NCI-H446 (cell line): ENCODE data around the gene TAF10.
A peak's percentile ranks its signal among the peaks of the same experiment; 100 is the strongest.

ENCODE experiments used
- DNase-seq, 2 experiments: peaks; one replicate each; lab custom pipeline; 2025; lab: John Stamatoyannopoulos, UW

The TAF10 gene

DNA sequence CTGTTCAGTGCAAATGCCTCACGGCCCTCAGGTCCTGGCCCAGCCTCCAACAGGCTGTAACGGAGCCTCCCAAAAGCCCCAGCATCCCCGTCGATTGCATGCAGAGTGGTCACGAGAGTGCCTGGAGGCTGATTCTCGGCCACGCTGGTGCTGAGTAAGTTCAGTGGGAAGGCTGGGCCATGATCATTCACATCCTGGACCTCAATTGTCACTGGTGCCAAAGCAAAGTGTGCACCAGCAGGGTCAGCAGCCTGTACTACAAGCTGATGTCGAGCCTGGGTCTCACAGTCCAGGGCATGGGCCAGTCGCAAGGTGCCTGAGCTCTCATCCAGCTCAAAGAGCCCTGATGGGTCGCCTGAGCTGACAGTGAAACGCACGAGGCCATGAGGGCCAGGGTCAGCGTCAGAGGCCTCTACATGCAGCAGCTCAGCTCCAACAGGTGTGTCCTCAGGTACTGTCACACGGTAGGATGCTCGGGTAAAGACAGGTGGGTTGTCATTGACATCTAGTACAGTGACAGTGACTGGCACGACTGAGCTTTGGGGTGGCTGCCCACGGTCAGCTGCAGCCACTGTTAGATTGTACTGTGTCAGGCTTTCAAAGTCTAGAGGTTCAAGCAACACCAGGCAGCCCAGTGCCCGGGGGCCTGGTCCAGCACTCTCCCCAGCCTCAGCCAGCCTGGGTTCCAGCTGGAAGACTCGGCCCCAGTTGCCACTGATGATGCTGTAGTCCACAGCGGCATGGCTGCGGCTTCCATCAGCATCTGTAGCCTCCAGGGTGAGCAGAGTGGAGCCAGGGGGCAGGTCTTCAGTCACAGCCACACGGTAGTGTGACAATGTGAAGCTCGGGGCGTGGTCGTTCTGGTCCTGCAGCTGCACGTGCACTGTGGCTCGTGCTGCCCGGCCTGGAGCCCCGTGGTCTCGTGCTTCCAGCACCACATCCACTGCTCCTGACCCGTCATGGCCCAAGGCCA, 11.7 kb upstream of the TAF10 start:
- DNase-seq: no peak

GRCh38 chr11:6622261-6623171, 10.5 kb upstream of the TAF10 start:
- no peak for DNase-seq

GRCh38 chr11:6621711-6622211, 9.7 kb upstream of the TAF10 start:
- DNase-seq: no peak

DNA sequence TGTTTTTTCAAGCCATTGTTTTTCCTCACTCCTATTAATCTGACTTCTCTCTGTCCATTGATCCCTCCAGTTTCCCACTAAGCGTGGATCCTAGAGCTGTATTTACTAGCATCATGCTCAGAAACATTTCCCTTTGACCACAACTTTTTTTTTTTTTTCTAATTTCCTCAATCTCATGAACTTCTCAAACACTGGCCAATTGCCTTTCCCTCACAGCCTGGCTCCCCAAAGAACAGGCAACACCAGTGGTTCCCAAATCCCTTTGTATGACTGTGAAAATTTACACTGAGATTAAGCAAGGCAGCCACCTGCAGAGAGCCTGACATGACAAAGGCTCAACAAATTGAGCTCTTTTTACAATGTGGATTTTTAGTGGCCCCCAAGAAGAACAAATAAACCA, 8.6 kb upstream of the TAF10 start:
- no peak for DNase-seq

- peak; percentile 95 to 96 for DNase-seq
Observed at GRCh38 chr11:6619004-6619745, 7.2 kb upstream of the TAF10 start, which contains the start of gene TPP1. Gene TPP1 (minus strand): TSS chr11:6619422. CDS start chr11:6619400, 22 bp downstream.

GRCh38 chr11:6618117-6619003, 6.3 kb upstream of the TAF10 start:
- no peak for DNase-seq

DNA sequence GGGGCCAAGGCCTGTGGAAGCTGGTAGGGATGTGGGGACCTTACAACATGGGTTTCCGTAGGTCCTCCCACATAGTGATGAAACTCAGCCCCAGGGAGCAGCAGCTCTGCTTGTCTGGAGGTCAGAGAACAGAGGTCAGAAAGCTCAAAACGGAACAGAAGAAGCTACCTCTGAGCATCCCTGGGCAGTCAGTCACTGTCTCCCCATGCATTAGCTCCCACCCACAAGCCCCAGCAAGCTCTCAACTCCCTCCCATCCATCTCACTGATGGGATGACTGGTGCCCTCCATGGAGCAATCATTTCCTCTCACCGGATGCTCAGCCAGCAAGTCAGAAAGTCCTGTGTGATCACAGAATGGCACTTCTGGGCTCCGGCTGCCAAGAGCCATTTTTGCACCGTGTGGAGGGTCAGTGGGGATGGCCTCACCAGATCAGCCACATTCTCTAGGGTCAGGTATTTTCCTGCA, 5.3 kb upstream of the TAF10 start:
- no peak for DNase-seq

DNA sequence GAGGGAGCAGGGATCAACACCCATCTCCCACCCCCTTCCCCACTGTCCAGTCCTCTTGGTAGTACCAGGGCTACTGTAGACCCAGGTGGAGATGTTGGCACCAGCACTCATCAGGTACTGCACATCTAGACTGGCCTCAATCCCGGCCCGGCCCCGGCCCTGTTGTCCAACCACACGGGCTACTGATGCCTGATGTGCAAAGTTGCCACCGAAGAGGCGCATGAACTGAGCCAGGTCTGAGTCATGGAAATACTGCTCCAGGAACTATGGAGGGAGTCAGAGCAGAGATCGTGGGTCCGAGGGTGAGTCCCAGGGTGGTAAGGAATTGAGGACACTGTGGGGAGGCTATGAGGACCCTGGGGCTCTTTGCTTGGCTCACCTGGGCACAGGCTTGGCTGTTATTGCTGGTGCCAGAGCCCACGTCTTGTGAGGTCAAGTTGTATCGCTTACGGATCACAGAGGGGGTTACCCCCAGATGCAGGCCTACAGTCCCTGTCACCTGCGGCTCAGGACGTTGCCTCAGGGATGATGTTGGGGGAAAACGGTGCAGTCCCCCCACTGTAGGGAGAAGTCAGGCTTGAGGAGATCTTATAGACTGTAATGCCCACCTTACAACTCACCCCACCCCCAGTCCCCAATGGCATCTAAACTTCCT, 4.7 kb upstream of the TAF10 start:
- DNase-seq: no peak

DNA sequence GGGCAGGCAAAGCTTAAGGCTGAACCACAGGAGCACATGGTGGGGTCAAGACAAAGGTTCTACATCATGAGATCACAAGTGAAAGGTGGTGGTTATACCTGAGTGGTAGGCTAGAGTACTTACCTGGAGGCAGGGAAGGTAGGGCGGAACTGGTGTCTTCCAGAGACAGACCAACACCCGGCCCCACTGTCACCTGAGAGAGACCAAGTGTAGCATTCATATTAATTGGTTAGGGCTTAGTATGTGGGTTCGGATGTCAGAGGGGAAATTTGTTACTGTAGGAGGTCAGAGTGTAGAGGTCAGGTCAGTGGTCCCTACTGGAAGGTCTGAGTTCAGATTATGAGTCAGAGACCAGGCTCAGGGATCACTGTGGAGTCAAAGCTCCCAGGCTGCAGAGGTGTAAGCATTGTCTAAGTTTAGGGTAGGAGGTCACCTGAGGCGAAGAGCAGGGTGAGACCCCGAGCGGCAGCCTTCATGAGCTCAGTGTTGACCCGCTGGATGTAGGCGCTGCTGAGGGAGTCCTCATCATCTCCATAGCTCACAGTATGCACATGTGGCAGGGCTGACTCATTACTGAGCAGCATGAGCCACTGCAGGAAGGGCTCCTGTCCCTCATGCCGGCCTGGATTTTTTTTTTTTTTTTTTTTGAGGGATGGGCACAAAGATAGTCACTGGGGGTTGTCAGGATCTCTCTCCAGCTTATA, 4.0 kb upstream of the TAF10 start:
- DNase-seq: no peak

DNA sequence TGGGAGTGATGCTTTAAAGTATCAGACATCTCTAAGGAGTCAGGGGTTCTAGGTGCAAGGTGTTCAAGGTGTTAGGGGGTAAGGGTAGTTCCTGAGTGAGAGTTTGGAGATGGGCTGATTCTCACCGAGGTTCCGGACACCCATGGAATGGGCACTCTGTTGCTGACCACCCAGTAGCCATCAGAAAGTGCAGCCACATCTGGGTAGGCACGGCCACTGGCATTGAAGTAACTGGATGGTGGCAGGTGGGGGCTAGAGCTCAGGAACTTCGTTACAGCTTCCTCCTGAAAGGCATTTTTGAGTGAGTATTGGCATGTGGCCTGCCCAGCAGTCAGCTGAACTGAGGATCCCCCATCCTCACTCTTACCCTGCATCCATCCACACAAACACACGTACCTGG, 3.0 kb upstream of the TAF10 start:
- DNase-seq: no peak

DNA sequence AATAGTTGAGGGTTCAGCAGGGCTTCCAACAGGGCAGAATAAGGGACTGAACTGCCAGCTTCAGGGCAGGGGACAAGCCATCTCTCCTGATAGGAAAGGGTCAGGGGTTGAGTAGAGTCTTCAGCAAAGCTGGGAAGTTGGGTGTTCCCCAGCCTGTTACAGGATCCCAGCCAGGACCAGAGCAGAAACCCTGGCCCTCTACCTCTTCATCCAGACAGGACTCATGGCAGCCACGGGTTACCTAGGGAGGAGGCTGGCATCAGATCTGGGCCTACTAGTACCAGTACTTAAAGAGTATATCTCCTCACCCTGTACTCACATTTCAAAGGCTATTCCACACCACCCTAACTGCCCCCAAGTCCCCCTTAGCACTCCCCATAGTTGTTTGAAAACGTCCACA, 2.4 kb upstream of the TAF10 start:
- no peak for DNase-seq

DNA sequence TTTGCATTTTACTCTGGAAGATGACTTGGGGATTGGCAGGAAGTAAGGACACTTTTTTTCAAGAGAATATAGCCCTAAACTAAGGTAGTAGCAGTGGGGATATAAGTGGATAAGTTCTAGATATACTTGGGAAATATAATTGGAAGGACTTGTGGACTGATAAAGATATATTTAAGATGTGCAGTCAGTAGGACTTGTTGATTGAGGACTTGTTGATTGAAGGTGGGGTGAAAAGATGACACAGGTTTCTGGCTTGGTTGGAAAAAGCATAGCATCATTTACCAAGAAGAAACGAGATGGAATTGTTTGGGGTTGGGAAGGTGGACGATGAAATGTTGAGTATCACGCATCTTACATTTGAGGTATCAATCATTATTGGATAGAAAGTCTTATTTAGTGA, 1.5 kb upstream of the TAF10 start:
- DNase-seq: no peak

GRCh38 chr11:6611963-6612212, 128 bp downstream of the TAF10 start:
- no peak for DNase-seq

- no peak for DNase-seq
Observed at GRCh38 chr11:6611092-6611962, 689 bp downstream of the TAF10 start.

- DNase-seq: no peak
Observed at GRCh38 chr11:6610591-6610990, 1.4 kb downstream of the TAF10 start.

DNA sequence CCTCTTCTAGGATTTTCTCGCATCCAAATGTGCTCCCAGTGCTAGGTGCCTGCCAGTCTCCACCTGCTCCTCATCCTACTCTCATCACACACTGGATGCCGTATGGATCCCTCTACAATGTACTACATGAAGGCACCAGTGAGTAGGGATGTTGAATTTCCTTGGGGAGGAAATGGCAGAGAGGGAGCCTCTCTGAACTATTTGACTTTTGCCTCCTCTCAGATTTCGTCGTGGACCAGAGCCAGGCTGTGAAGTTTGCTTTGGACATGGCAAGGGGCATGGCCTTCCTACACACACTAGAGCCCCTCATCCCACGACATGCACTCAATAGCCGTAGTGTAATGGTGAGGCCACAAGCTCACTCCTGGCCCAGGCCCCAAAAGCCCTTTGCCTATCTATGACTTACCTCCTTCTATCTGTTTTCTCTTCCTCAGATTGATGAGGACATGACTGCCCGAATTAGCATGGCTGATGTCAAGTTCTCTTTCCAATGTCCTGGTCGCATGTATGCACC, 2.5 kb downstream of the TAF10 start:
- no peak for DNase-seq

DNA sequence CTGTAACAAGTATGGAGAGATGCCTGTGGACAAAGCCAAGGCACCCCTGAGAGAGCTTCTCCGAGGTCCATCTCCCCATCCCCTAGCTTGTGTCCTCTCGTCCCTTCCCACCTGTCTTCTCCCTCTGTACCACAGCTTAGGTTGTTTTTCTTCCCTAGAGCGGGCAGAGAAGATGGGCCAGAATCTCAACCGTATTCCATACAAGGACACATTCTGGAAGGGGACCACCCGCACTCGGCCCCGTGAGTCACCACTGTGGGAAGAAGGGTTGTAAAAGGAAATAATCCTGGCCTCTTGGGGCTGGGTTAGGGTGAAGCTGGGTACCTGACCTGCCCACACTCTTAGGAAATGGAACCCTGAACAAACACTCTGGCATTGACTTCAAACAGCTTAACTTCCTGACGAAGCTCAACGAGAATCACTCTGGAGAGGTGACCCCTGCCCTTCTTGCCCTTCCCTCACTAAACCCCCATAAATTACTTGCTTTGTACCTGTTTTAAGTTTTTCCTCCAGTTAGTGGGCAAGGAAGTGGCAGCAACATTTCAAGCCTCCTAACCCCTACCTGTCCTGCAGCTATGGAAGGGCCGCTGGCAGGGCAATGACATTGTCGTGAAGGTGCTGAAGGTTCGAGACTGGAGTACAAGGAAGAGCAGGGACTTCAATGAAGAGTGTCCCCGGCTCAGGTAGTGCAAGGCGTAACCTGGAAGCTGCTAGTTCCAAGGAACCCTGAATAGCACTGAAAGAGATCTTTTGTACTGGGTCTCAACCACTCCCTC, 3.1 kb downstream of the TAF10 start:
- DNase-seq: no peak

GRCh38 chr11:6608011-6608410, 4.0 kb downstream of the TAF10 start:
- DNase-seq: no peak
